Epithelial cell of proximal tubule (primary cell): ENCODE measurements around the gene COMT. TPM values are rescaled to one million over a fixed set of nuclear protein-coding genes. Genes with fewer than 3 reads are reported as not detected.

Experiments
- DNase-seq: peaks from one replicate; pipeline ENCODE4 v3.0.0-alpha.2; 2011; ENCODE audit warnings: low read depth
- H3K4me3 ChIP-seq: 2 replicates; pipeline ENCODE4 v1.5.1; 2011; ENCODE audit warnings: low read depth, mild to moderate bottlenecking, low read length
- total RNA-seq: library from RNA; depleted of rRNA; stranded (reverse); fragments of >200 nt; gene quantifications from 2 replicates; pipeline ENCODE4 v1.2.3, GENCODE V29; 2015
- TF ChIP-seq, protein P1 (sequence below): conservative IDR thresholded peaks from 2 replicates; pipeline ENCODE4 v1.5.1; 2012; ENCODE audit warnings: low read depth, mild to moderate bottlenecking, low read length

The COMT gene
- total RNA-seq, 1 donor from 2014 or later, result 272 TPM

DNA sequence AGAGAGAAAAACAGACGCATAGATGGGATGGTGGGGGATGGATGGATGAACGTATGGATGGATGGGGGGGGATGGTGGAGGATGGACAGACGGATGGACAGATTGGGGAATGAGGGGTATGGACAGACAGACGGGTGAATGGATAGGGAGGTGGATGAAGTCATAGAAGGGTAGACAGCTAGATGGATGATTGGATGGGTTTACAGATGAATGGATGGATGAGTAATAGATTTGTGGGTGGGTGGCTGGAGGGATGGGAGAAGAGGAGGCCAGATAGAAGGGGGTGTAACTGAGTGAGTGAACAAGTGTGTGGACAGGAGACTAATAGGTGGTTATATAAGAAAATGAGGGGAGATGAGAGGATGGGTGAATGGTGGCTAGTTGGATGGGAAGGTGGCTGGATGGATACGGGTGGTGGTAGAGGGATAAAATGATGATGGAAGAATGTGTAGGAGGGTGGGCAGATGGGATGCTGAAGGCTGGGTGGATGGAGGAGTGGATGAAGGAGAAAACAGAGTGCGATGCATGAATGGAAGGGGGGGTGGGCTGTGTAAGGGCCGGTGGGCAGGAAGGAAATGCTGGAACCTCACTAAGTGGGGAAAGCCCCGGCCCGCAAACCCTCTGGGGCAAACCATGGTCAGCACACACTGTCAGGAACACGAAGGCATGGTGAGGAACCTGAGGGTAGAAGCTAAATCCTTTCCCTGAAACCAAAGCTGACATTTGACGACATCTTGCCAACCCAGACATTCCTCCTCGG, 53.5 kb downstream of the COMT start:
- no peak overlapping the region for H3K4me3 ChIP-seq
- no peak for DNase-seq
- TF ChIP-seq, protein P1, sequence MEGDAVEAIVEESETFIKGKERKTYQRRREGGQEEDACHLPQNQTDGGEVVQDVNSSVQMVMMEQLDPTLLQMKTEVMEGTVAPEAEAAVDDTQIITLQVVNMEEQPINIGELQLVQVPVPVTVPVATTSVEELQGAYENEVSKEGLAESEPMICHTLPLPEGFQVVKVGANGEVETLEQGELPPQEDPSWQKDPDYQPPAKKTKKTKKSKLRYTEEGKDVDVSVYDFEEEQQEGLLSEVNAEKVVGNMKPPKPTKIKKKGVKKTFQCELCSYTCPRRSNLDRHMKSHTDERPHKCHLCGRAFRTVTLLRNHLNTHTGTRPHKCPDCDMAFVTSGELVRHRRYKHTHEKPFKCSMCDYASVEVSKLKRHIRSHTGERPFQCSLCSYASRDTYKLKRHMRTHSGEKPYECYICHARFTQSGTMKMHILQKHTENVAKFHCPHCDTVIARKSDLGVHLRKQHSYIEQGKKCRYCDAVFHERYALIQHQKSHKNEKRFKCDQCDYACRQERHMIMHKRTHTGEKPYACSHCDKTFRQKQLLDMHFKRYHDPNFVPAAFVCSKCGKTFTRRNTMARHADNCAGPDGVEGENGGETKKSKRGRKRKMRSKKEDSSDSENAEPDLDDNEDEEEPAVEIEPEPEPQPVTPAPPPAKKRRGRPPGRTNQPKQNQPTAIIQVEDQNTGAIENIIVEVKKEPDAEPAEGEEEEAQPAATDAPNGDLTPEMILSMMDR, result no peak

DNA sequence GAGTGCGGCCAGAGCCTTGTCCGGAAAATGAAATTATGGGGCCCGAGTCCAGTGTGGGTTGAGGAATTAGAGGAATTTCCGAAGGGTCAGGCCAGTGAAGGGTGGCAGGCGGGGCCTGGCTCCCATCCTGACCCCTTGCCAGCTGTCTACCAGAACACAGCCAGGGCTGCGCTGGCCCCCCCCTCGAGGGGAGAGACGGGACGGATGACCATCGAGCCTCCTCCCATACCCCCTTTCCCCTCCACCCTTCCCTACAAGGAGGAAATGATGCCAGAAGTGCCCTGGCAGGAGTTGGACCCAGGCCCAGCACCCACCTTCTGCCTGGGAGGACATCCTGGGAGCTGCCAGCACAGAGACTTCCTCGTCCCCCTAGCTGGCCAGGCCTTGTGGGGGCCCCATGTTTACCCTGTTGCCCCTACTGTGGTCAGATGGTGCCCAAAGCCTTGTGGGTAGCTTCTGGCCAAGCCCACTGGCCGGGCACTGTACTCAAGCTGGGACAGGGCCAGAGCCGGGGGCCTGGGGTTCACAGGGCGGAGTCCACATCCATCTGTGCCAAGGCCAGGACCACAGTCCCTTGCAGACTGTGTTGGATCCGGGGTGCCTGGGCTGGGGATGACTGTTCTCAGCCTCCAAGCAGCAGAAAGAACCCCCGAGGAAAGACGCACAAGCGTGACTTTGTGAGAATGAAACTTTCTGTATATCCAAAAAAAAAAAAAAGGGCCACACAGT, 54.2 kb downstream of the COMT start:
- no peak overlapping the region for H3K4me3 ChIP-seq
- TF ChIP-seq, protein P1, result no peak
- DNase-seq, result no peak

DNA sequence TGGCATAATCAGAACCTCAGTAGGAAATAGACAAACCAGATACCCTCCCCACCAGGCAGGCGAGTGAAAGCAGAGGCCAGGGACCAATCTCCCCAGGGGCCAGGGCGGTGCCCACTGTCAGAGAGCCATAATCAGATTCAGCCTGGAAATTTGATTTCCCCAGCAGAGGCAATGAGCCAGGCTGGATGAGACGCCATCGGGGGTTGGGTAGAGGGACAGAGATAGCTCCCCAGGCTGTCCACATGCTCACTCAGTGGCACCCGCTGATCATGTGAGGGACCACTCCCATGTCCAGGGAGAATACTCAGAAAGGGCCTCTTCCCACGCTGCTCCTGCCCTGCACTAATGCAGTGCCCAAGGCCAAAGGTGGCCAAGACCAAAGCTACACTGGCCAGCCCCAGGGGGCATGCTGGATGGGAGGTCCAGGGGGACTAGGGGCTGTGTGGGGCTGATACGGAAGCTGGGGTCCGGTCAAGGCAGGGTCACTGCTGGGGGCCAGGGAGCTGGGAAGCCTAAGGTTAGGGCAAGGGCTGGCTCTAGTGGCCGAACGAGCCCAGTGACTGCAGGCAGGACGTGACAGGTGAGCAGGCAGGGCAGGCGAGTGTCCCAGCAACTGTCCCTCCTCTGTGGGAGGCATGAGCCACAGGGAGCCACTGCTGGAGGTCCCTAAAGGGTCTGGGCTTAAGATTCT, 55.3 kb downstream of the COMT start:
- H3K4me3 ChIP-seq, result no peak overlapping the region
- TF ChIP-seq, protein P1, result no peak
- no peak for DNase-seq

DNA sequence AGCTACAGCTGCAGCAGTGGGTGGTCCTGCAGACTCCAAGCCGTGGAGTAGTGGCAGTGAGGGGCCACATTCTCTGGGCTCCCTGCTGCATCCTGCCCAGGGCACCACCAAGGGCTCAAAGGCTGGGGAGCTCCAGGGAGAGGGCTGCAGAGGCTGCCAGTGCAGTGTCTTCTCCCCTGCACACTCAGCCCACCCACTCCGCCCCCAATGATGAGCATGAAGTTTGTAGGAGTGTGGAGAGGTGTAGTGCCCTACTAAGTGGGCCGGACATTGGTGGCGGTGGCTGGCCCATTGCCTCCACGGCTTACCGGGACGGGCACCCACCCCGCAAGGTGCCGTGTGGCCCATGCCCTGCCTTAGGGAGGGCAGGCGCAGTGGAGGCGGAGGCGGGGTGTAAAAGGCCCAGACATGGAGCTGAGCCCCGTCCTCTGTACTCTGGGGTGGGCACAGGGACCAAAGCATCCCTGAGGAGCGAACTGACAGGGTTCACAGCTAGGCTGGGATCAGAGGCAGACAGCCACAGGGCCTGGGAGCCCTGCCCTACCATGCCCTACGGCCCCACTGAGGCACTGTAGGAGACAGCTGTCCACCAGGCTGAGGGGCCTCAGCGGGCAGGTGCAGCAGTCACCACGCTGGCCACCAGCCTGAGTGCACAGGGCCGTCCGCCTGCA, 56.1 kb downstream of the COMT start:
- no peak overlapping the region for H3K4me3 ChIP-seq
- no peak for DNase-seq
- TF ChIP-seq, protein P1, result no peak

DNA sequence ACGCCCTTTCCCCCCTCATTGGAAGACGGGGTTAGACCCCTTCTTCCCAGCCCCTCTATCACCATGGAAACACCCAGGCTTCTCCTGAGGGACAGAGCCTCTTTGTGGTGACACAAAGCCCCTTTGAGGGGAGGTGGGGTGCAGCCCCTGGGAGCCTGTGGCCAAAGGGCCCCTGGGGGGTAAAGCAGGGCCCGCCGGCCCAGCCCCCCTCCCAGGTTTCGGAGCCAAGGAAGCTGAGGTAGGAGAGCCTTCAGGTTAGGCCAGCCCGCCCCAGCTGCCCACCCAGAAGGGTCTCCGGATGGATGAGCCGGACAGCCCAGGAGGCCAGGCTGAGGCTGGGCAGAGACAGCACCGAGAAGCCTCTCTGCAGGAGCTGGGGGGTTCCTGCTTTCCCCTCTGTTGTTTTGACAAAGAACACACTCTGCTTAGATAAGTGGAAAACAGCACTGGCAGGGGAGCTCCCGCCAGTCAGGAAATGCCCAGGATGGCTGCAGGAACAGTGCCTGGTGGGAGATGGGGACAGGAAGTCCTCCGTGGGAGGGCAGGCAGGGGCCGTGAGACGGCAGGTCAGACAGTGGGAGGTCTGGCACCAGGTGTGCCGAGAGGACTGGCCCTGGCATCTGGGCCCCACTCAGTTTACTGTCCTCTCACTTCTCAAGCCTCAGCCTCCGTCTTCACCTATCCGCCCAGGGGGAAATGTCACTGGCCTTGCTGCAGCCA, 56.8 kb downstream of the COMT start:
- no peak for DNase-seq
- TF ChIP-seq, protein P1, result no peak
- H3K4me3 ChIP-seq, result no peak overlapping the region
